ENCODE data around the gene NTRK3.

GRCh38 chr15:88275804-88276203 lies 19.3 kb upstream of the NTRK3 start:
- no peak for TF ChIP-seq SIN3A (IDR thresholded peaks at IDR 0.05; ENCODE audit: borderline replicate concordance, low read depth, low read length)
- TF ChIP-seq PBX3 (CRISPR knock-in tag; IDR thresholded peaks at IDR 0.05; ENCODE audit: borderline replicate concordance): no peak
- TF ChIP-seq RAD21 (CRISPR knock-in tag; IDR thresholded peaks at IDR 0.05): no peak
- no peak for TF ChIP-seq ZFY (CRISPR knock-in tag; IDR thresholded peaks at IDR 0.05)
- TF ChIP-seq NFKBIZ (CRISPR knock-in tag; IDR thresholded peaks at IDR 0.05): no peak
- no peak for TF ChIP-seq ZGPAT (CRISPR knock-in tag; IDR thresholded peaks at IDR 0.05)
- no peak for TF ChIP-seq REST (IDR thresholded peaks at IDR 0.05; ENCODE audit: borderline replicate concordance in 1 of 2, low read depth in 1 of 2, low read length in 2 of 2)
- no peak for TF ChIP-seq CEBPB (IDR thresholded peaks at IDR 0.05; ENCODE audit: borderline replicate concordance, low read depth, low read length)
